ENCODE data around the gene FADS1. TPM values are rescaled to one million over a fixed set of nuclear protein-coding genes. Genes with fewer than 3 reads are reported as not detected.

FADS1 gene
- total RNA-seq, 6 donors from 2014 or later: 38.8 to 63.7 (median 53.2) TPM

GRCh38 chr11:61768376-61769076 lies 48.3 kb downstream of the FADS1 start:
- peak in 1 of 2 donors; percentile 34 for DNase-seq
- Histone ChIP-seq H3K27me3 (no peaks in the 10 kb centered on the region), H3K27ac (peak overlapping the region; percentile 31 to 70 (median 56)), H3K36me3 (no peaks in the 10 kb centered on the region), H3K4me1 (peaks cover 0 to 11% (median 7%) of the 10 kb centered on the region in 4 donors), H3K4me3 (no peak overlapping the region), H3K9me3 (no peaks in the 10 kb centered on the region)
- no peak for ATAC-seq (ENCODE audit: low FRiP score in 2 of 2)
- WGBS, 2 donors: 65 to 74% methylated on average over 7 to 11 of the region's 11 CpGs
- TF ChIP-seq POLR2A (IDR thresholded peaks at IDR 0.05): no peak
- no peak for TF ChIP-seq POLR2AphosphoS5 (IDR thresholded peaks at IDR 0.05)
- TF ChIP-seq EP300 (IDR thresholded peaks at IDR 0.05): no peak
- TF ChIP-seq CTCF (IDR thresholded peaks at IDR 0.05): no peak

- Histone ChIP-seq H3K27me3 (no peaks in the 10 kb centered on the region), H3K27ac (peak overlapping the region in 3 of 4 donors; percentile 30 to 57 (median 34)), H3K9me3 (no peaks in the 10 kb centered on the region), H3K4me1 (peaks cover 0 to 5% (median 1%) of the 10 kb centered on the region in 4 donors), H3K36me3 (no peaks in the 10 kb centered on the region), H3K4me3 (no peak overlapping the region)
- ATAC-seq (ENCODE audit: low FRiP score in 2 of 2) (no peak), DNase-seq (peak in 1 of 2 donors; percentile 30)
- 71 to 72% methylated on average over 11 to 12 of the region's 13 CpGs for WGBS, 2 donors
- TF ChIP-seq EP300 (IDR thresholded peaks at IDR 0.05): no peak
- no peak for TF ChIP-seq POLR2AphosphoS5 (IDR thresholded peaks at IDR 0.05)
- no peak for TF ChIP-seq POLR2A (IDR thresholded peaks at IDR 0.05)
- TF ChIP-seq CTCF (IDR thresholded peaks at IDR 0.05): no peak
Observed at GRCh38 chr11:61766353-61766841, 50.4 kb downstream of the FADS1 start.

GRCh38 chr11:61765550-61766253 lies 51.1 kb downstream of the FADS1 start:
- DNase-seq: peak in 1 of 2 donors; percentile 75
- Histone ChIP-seq H3K4me1 (peaks cover 0 to 5% (median 1%) of the 10 kb centered on the region in 4 donors), H3K4me3 (no peak overlapping the region), H3K27me3 (no peaks in the 10 kb centered on the region), H3K27ac (peak overlapping the region in 3 of 4 donors; percentile 30 to 57 (median 34)), H3K36me3 (no peaks in the 10 kb centered on the region), H3K9me3 (no peaks in the 10 kb centered on the region)
- no peak for ATAC-seq (ENCODE audit: low FRiP score in 2 of 2)
- 90 to 91% methylated on average over 6 to 26 of the region's 26 CpGs for WGBS, 2 donors
- no peak for TF ChIP-seq EP300 (IDR thresholded peaks at IDR 0.05)
- TF ChIP-seq POLR2A (IDR thresholded peaks at IDR 0.05): no peak
- TF ChIP-seq CTCF (IDR thresholded peaks at IDR 0.05): no peak
- no peak for TF ChIP-seq POLR2AphosphoS5 (IDR thresholded peaks at IDR 0.05)

DNA sequence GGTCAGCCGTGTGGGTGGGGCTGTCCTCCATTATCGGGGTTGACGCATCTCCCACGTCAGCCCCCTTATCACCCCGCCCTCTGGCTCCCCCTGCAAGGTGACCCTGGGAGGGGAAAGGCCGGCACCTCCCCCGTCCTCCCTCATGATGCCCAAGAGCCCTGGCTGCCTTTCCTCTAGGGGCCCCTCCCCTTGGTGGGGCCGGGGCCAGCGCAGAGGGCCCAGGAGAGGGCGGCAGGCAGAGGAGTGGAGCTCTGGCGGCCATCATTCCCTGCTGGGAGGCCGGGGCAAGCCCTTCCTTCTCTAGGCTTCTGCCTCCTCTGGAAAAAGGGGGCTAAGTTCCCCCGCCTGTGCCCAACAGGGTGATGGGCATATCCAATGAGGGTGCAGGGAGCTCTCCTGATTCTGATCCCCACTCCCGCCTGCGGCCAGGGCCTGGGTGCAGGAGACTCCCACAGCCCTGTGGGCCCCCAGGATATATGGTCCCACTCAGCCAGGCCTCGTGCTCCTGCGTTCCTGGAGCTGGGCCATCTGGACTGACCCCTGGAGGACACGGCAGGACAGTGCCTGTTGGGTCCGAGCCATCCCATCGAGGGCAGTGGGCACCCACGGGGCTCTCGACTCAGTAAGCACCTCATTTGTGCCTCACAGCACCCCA lies 52.1 kb downstream of the FADS1 start:
- no peak for TF ChIP-seq POLR2A (IDR thresholded peaks at IDR 0.05)
- no peak for TF ChIP-seq POLR2AphosphoS5 (IDR thresholded peaks at IDR 0.05)
- no peak for TF ChIP-seq CTCF (IDR thresholded peaks at IDR 0.05)
- TF ChIP-seq EP300 (IDR thresholded peaks at IDR 0.05): no peak
- Histone ChIP-seq H3K36me3 (no peaks in the 10 kb centered on the region), H3K4me1 (peaks cover 0 to 5% (median under 1%) of the 10 kb centered on the region in 4 donors), H3K4me3 (no peak overlapping the region), H3K9me3 (no peaks in the 10 kb centered on the region), H3K27ac (peak overlapping the region in 1 of 4 donors; percentile 59), H3K27me3 (no peaks in the 10 kb centered on the region)
- DNase-seq: peak in 1 of 2 donors; percentile 62
- 62 to 75% methylated on average over 6 to 15 of the region's 22 CpGs for WGBS, 2 donors
- no peak for ATAC-seq (ENCODE audit: low FRiP score in 2 of 2)
